Upper lobe of right lung (tissue), 1 donor: ENCODE results near the gene ZNF32. TPM values are rescaled to one million over a fixed set of nuclear protein-coding genes. Genes with fewer than 3 reads are reported as not detected.
"Not testable (repeated sequence)": the region's sequence is repeated elsewhere in the genome, so short reads cannot be mapped to it uniquely, and the experiment has no call there.

Experiments used
- ATAC-seq: fragments of 200-7000 bp; cut with Tn5 transposase; one replicate; pipeline ENCODE4 v1.9.1; 2020; ENCODE audit warnings: mild to moderate bottlenecking, moderate library complexity
- DNase-seq: peaks from one replicate; pipeline ENCODE4 v3.0.0-alpha.2; 2020
- H3K27ac ChIP-seq: fragments of 200-600 bp; one replicate; pipeline ENCODE4 v1.8.0; 2022
- H3K27me3 ChIP-seq: fragments of 200-600 bp; one replicate; pipeline ENCODE4 v1.8.0; 2022; ENCODE audit warnings: mild to moderate bottlenecking
- H3K36me3 ChIP-seq: fragments of 200-600 bp; one replicate; pipeline ENCODE4 v1.8.0; 2022
- H3K4me1 ChIP-seq: fragments of 200-600 bp; one replicate; pipeline ENCODE4 v1.8.0; 2022
- H3K4me3 ChIP-seq: fragments of 200-600 bp; one replicate; pipeline ENCODE4 v1.8.0; 2022; ENCODE audit warnings: mild to moderate bottlenecking
- H3K9me3 ChIP-seq: fragments of 200-600 bp; one replicate; pipeline ENCODE4 v1.8.0; 2022
- intact Hi-C: fragments of 100-400 bp; cut with DNase I; formaldehyde crosslinking; loops from one replicate; pipeline ENCODE4 v1.11.0; 2022
- total RNA-seq: library from RNA; stranded (reverse); fragmentation: NEBNext Ultra II Directional; extraction: Animal tissue kit (Norgen Biotek cat#: 25700); gene quantifications from one replicate; pipeline ENCODE4 v1.2.1, GENCODE V29; 2021
- TF ChIP-seq, protein P1 (sequence below): fragments of 200-600 bp; IDR thresholded peaks from one replicate; pipeline ENCODE4 v1.8.0; 2022; ENCODE audit warnings: antibody characterized with exemption
- donor health status: DM: no; HTN: yes; CAD: no; lungs with severe emphysema.

ZNF32 gene
- total RNA-seq, 1 donor from 2014 or later = 32.3 TPM

DNA sequence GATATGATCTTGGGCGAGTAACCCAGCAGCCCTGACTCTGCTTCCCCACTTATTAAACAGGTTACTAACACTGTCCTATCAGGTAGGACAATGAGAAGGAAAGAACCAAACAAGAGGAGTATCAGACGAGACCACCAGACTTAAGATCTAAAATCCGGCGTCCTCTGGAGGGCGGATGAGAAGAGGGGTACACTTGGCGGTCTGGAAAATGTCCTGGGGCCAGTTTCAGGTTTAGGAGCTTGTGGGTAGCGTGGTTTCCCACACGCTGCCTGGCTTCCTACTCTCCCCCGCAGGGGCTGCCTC, 635 bp downstream of the ZNF32 start:
- ATAC-seq (no peak), DNase-seq (no peak)
- intact Hi-C loops = no loop called here
- Histone ChIP-seq H3K4me3 (peak overlapping the region; percentile 93), H3K4me1 (peaks cover 8% of the 10 kb centered on the region), H3K9me3 (peaks cover 26% of the 10 kb centered on the region), H3K27me3 (no peaks in the 10 kb centered on the region), H3K27ac (peak overlapping the region; percentile 92), H3K36me3 (peaks cover 23% of the 10 kb centered on the region)
- TF ChIP-seq, protein P1, sequence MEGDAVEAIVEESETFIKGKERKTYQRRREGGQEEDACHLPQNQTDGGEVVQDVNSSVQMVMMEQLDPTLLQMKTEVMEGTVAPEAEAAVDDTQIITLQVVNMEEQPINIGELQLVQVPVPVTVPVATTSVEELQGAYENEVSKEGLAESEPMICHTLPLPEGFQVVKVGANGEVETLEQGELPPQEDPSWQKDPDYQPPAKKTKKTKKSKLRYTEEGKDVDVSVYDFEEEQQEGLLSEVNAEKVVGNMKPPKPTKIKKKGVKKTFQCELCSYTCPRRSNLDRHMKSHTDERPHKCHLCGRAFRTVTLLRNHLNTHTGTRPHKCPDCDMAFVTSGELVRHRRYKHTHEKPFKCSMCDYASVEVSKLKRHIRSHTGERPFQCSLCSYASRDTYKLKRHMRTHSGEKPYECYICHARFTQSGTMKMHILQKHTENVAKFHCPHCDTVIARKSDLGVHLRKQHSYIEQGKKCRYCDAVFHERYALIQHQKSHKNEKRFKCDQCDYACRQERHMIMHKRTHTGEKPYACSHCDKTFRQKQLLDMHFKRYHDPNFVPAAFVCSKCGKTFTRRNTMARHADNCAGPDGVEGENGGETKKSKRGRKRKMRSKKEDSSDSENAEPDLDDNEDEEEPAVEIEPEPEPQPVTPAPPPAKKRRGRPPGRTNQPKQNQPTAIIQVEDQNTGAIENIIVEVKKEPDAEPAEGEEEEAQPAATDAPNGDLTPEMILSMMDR = no peak

DNA sequence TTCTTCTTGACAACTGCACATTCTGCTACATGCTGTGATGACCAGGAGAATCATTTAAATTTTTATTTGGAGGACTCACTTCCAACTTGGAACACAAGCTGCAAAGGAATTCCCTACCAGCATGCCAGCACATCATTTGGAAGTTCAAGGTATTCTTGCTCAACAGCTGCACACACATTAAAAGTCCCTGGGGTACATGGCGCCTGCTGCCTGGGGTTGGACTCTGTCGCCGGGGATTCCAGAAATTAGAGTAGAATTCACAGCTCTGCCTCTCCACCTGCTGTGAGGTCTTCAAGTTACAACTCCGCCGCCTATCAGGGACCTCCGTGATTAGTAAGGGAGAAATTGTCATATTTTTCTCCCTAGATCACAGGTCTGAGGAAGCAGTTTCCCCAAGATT, 1.1 kb downstream of the ZNF32 start:
- no peak for DNase-seq
- no peaks in the 10 kb centered on the region for H3K27me3 ChIP-seq
- TF ChIP-seq, protein P1 = no peak
- peaks cover 31% of the 10 kb centered on the region for H3K9me3 ChIP-seq
- no peak overlapping the region for H3K27ac ChIP-seq
- intact Hi-C loops = no loop called here
- peak overlapping the region; percentile 93 for H3K4me3 ChIP-seq
- ATAC-seq = no peak
- H3K4me1 ChIP-seq = peaks cover 8% of the 10 kb centered on the region
- H3K36me3 ChIP-seq = peaks cover 23% of the 10 kb centered on the region

DNA sequence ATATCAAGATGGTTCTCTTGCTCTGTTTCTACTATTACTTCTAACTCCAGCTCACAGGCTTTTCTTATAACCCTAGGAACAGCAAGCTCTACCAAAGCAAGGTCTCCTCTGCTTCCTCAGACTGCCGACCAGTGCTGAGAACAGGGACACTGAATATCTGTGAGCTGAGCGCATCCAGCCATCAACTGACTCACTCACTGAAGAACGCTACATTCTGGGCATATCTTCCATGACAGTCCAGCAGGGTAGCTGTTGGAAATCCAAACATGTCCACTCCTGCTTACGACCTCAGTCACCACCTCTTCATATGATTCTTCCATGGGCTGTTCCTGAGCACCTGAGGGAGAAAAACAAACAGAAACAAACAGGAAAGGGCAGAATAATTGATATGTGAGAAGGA, 2.8 kb downstream of the ZNF32 start:
- H3K27me3 ChIP-seq = no peaks in the 10 kb centered on the region
- H3K36me3 ChIP-seq = peaks cover 23% of the 10 kb centered on the region
- no peak overlapping the region for H3K4me3 ChIP-seq
- H3K4me1 ChIP-seq = peaks cover 8% of the 10 kb centered on the region
- DNase-seq = no peak
- TF ChIP-seq, protein P1 = no peak
- H3K9me3 ChIP-seq = peaks cover 48% of the 10 kb centered on the region
- intact Hi-C loops = no loop called here
- ATAC-seq = no peak
- H3K27ac ChIP-seq = no peak overlapping the region

DNA sequence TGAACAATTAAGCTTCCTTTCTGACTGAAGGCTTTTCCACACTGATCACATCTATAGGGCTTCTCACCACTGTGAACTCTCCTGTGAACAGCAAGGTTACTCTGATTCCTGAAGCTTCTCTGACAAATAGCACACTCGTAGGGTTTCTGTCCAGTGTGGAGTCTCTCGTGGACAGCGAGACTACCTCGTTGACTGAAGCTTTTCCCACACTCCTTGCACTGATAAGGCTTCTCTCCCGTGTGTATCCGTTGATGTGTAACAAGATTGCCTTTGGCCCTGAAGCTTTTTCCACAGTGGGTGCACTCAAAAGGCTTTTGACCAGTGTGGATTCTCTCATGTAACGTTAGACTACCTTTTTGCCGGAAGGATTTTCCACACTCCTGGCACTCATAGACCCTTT, 4.4 kb downstream of the ZNF32 start:
- Histone ChIP-seq H3K4me1 (peaks cover 8% of the 10 kb centered on the region), H3K27me3 (no peaks in the 10 kb centered on the region), H3K27ac (no peak overlapping the region), H3K4me3 (no peak overlapping the region), H3K9me3 (peaks cover 54% of the 10 kb centered on the region), H3K36me3 (peaks cover 23% of the 10 kb centered on the region)
- TF ChIP-seq, protein P1 = no peak
- no peak for ATAC-seq
- intact Hi-C loops = no loop called here
- no peak for DNase-seq

DNA sequence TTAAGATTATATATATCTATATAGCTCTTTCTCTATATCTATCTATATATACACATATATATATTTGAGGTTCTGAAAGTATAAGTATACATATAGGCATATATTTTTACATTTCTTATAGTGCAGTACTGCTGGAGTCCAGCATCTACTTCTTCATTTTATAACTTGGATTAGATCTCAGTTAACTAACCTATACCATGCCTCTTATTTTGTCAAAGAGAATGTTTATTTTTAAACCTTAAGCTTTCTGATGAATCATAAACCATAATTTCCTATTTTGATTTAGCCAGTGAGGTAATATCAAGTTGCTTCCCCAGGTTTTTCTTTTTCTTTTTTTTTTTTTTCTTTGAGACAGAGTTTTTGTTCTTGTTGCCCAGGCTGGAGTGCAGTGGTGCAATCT, 8.1 kb downstream of the ZNF32 start:
- H3K9me3 ChIP-seq = peaks cover 59% of the 10 kb centered on the region
- H3K27ac ChIP-seq = no peak overlapping the region
- intact Hi-C loops = no loop called here
- TF ChIP-seq, protein P1 = no peak
- peaks cover 19% of the 10 kb centered on the region for H3K36me3 ChIP-seq
- ATAC-seq (no peak), DNase-seq (no peak)
- H3K4me3 ChIP-seq = no peak overlapping the region
- H3K27me3 ChIP-seq = no peaks in the 10 kb centered on the region
- no peaks in the 10 kb centered on the region for H3K4me1 ChIP-seq

DNA sequence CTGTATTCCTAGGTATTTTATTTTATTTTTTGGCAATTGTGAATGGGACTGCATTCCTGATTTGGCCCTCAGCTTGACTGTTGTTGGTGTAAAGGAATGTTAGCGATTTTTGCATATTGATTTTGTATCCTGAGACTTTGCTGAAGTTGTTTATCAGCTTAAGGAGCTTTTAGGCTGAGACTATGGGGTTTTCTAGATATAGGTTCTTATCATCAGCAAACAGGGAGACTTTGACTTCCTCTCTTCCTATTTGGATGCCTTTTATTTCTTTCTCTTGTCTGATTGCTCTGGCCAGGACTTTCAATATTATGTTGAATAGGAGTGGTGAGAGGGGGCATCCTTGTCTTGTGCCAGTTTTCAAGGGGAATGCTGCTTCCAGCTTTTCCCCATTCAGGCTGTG, 12.9 kb downstream of the ZNF32 start:
- H3K27ac ChIP-seq, H3K4me1 ChIP-seq, intact Hi-C loops, H3K4me3 ChIP-seq, H3K27me3 ChIP-seq, DNase-seq, ATAC-seq, H3K36me3 ChIP-seq: not testable (repeated sequence)
- peaks cover 18% of the 10 kb centered on the region for H3K9me3 ChIP-seq
